ENCODE results near the gene TTC39B. TPM values are rescaled to one million over a fixed set of nuclear protein-coding genes. Genes with fewer than 3 reads are reported as not detected.
A peak's percentile ranks its signal among the peaks of the same experiment; 100 is the strongest.
"Not testable (repeated sequence)": the region's sequence is repeated elsewhere in the genome, so short reads cannot be mapped to it uniquely, and the experiment has no call there.

The TTC39B gene
- total and polyA plus RNA-seq, 5 donors = 1.00 to 3.8 (median 3.2) TPM

DNA sequence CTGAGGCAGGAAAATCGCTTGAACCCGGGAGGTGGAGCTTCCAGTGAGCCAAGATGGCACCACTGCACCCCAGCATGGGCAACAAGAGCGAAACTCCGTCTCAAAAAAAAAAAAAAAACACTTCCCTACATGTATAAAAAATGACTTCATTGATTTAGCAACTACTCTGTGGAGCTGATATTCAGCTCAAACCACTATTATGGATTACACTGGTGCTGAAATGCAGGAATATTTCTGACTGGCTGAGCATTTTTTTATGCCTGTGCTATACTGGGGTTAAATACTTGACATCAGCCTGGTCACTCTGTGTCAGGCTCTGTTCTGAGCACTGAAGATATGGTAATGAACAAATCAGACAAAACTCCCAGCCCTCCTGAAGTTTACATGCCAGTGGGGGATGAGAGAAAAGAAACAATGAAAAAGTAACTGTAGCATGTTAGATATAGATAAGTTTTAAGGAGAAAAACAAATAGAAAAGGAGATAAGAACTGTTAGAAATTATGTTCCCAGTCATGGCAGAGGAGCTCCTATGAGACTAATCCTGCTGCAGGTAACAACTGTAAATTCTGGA lies 22.6 kb upstream of the TTC39B start:
- WGBS = 85% methylated on average over 4 of the region's 4 CpGs
- ATAC-seq (no peak), DNase-seq (no peak)
- no peaks in the 10 kb centered on the region for H3K9me3 ChIP-seq (ENCODE audit: control insufficient read depth, low read length)
- intact Hi-C loops (cut with DNase I) = no loop called here
- no peak overlapping the region for H3K4me3 ChIP-seq (ENCODE audit: low read length)
- H3K27ac ChIP-seq (ENCODE audit: low read length) = no peak overlapping the region
- no peaks in the 10 kb centered on the region for H3K4me1 ChIP-seq (ENCODE audit: control insufficient read depth, insufficient read depth, low read length)
- H3K27me3 ChIP-seq (ENCODE audit: control insufficient read depth, insufficient read depth) = no peaks in the 10 kb centered on the region

- Histone ChIP-seq H3K27me3 (ENCODE audit: control insufficient read depth, insufficient read depth) (no peaks in the 10 kb centered on the region), H3K27ac (ENCODE audit: low read length) (no peak overlapping the region), H3K4me1 (ENCODE audit: control insufficient read depth, insufficient read depth, low read length) (no peaks in the 10 kb centered on the region), H3K9me3 (ENCODE audit: control insufficient read depth, low read length) (no peaks in the 10 kb centered on the region), H3K4me3 (ENCODE audit: low read length) (no peak overlapping the region)
- WGBS = 100% methylated on average over 1 of the region's 1 CpG
- DNase-seq (no peak), ATAC-seq (no peak)
- intact Hi-C loops (cut with DNase I) = no loop called here
Measured at GRCh38 chr9:15328946-15329345, 21.9 kb upstream of the TTC39B start.

GRCh38 chr9:15322695-15323094 lies 15.7 kb upstream of the TTC39B start:
- WGBS = 63% methylated on average over 3 of the region's 3 CpGs
- ATAC-seq; H3K4me1 ChIP-seq (ENCODE audit: control insufficient read depth, insufficient read depth, low read length); H3K27ac ChIP-seq (ENCODE audit: low read length); intact Hi-C loops (cut with DNase I); H3K27me3 ChIP-seq (ENCODE audit: control insufficient read depth, insufficient read depth); DNase-seq; H3K9me3 ChIP-seq (ENCODE audit: control insufficient read depth, low read length); H3K4me3 ChIP-seq (ENCODE audit: low read length): not testable (repeated sequence)

GRCh38 chr9:15319661-15320060 lies 12.6 kb upstream of the TTC39B start:
- not testable (repeated sequence) for ATAC-seq

DNA sequence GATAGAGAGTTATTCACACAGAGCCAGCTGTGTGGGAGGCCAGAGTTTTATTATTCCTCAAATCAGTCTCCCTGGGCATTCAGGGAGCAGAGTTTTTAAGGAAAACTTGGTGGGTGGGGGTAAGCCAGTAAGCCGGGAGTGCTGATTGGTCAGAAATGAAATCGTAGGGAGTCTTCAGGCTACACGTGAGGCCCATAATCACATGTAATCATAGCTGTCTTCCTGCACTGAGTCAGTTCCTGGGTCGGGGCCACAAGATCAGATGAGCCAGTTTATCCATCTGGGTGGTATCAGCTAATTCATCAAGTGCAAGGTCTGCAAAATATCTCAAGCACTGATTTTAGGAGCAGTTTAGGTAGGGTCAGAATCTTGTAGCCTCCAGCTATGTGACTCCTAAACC lies 10.8 kb upstream of the TTC39B start:
- no peaks in the 10 kb centered on the region for H3K27me3 ChIP-seq (ENCODE audit: control insufficient read depth, insufficient read depth)
- no peak for ATAC-seq
- 55% methylated on average over 4 of the region's 4 CpGs for WGBS
- intact Hi-C loops (cut with DNase I) = loop anchor here in 2 of 4 donors (10.0 kb wide), 2 partner anchors 97 to 107 kb away; partner anchors contain the start of gene SNAPC3 (in 1 of the 2)
- H3K27ac ChIP-seq (ENCODE audit: low read length) = no peak overlapping the region
- DNase-seq = no peak
- no peaks in the 10 kb centered on the region for H3K4me1 ChIP-seq (ENCODE audit: control insufficient read depth, insufficient read depth, low read length)
- no peaks in the 10 kb centered on the region for H3K9me3 ChIP-seq (ENCODE audit: control insufficient read depth, low read length)
- no peak overlapping the region for H3K4me3 ChIP-seq (ENCODE audit: low read length)

More at GRCh38 chr9:15319661-15320060, 12.6 kb upstream of the TTC39B start:
- not testable (repeated sequence) for H3K27ac ChIP-seq (ENCODE audit: low read length); H3K9me3 ChIP-seq (ENCODE audit: control insufficient read depth, low read length); H3K4me1 ChIP-seq (ENCODE audit: control insufficient read depth, insufficient read depth, low read length); H3K4me3 ChIP-seq (ENCODE audit: low read length); H3K27me3 ChIP-seq (ENCODE audit: control insufficient read depth, insufficient read depth); DNase-seq
- WGBS = 89% methylated on average over 9 of the region's 9 CpGs
- intact Hi-C loops (cut with DNase I) = loop anchor here in 2 of 4 donors (10.0 kb wide), 2 partner anchors 95 to 105 kb away; partner anchors contain the start of gene SNAPC3 (in 1 of the 2)

- DNase-seq (no peak), ATAC-seq (no peak)
- H3K27ac ChIP-seq (ENCODE audit: low read length) = no peak overlapping the region
- no peaks in the 10 kb centered on the region for H3K27me3 ChIP-seq (ENCODE audit: control insufficient read depth, insufficient read depth)
- no peak overlapping the region for H3K4me3 ChIP-seq (ENCODE audit: low read length)
- H3K4me1 ChIP-seq (ENCODE audit: control insufficient read depth, insufficient read depth, low read length) = no peaks in the 10 kb centered on the region
- WGBS = 83% methylated on average over 1 of the region's 1 CpG
- no peaks in the 10 kb centered on the region for H3K9me3 ChIP-seq (ENCODE audit: control insufficient read depth, low read length)
- intact Hi-C loops (cut with DNase I) = loop anchor here in 2 of 4 donors (10.0 kb wide), 2 partner anchors 103 to 113 kb away; partner anchors contain the start of gene SNAPC3 (in 1 of the 2)
Measured at GRCh38 chr9:15311607-15312006, 4.6 kb upstream of the TTC39B start.

GRCh38 chr9:15310107-15310850 lies 3.3 kb upstream of the TTC39B start:
- Histone ChIP-seq H3K27ac (ENCODE audit: low read length) (no peak overlapping the region), H3K4me1 (ENCODE audit: control insufficient read depth, insufficient read depth, low read length) (no peaks in the 10 kb centered on the region), H3K9me3 (ENCODE audit: control insufficient read depth, low read length) (no peaks in the 10 kb centered on the region), H3K27me3 (ENCODE audit: control insufficient read depth, insufficient read depth) (no peaks in the 10 kb centered on the region), H3K4me3 (ENCODE audit: low read length) (no peak overlapping the region)
- ATAC-seq (no peak), DNase-seq (no peak)
- WGBS = 57% methylated on average over 6 of the region's 6 CpGs
- intact Hi-C loops (cut with DNase I) = loop anchor here in 2 of 4 donors (10.0 kb wide), 2 partner anchors 105 to 115 kb away; partner anchors contain the start of gene SNAPC3 (in 1 of the 2)

- 78% methylated on average over 1 of the region's 1 CpG for WGBS
Measured at GRCh38 chr9:15308511-15308910, 1.5 kb upstream of the TTC39B start.

GRCh38 chr9:15307523-15307841 lies 466 bp upstream of the TTC39B start:
- no peak overlapping the region for H3K27ac ChIP-seq (ENCODE audit: low read length)
- peak overlapping the region; percentile 86 for H3K4me3 ChIP-seq (ENCODE audit: low read length)
- DNase-seq (no peak), ATAC-seq (no peak)
- H3K4me1 ChIP-seq (ENCODE audit: control insufficient read depth, insufficient read depth, low read length) = no peaks in the 10 kb centered on the region
- intact Hi-C loops (cut with DNase I) = no loop called here
- H3K27me3 ChIP-seq (ENCODE audit: control insufficient read depth, insufficient read depth) = no peaks in the 10 kb centered on the region
- no peaks in the 10 kb centered on the region for H3K9me3 ChIP-seq (ENCODE audit: control insufficient read depth, low read length)
- WGBS = 9% methylated on average over 12 of the region's 12 CpGs

More at GRCh38 chr9:15308511-15308910, 1.5 kb upstream of the TTC39B start:
- Histone ChIP-seq H3K4me3 (ENCODE audit: low read length) (no peak overlapping the region), H3K4me1 (ENCODE audit: control insufficient read depth, insufficient read depth, low read length) (no peaks in the 10 kb centered on the region), H3K9me3 (ENCODE audit: control insufficient read depth, low read length) (no peaks in the 10 kb centered on the region), H3K27ac (ENCODE audit: low read length) (no peak overlapping the region), H3K27me3 (ENCODE audit: control insufficient read depth, insufficient read depth) (no peaks in the 10 kb centered on the region)
- ATAC-seq (no peak), DNase-seq (no peak)
- intact Hi-C loops (cut with DNase I) = no loop called here

DNA sequence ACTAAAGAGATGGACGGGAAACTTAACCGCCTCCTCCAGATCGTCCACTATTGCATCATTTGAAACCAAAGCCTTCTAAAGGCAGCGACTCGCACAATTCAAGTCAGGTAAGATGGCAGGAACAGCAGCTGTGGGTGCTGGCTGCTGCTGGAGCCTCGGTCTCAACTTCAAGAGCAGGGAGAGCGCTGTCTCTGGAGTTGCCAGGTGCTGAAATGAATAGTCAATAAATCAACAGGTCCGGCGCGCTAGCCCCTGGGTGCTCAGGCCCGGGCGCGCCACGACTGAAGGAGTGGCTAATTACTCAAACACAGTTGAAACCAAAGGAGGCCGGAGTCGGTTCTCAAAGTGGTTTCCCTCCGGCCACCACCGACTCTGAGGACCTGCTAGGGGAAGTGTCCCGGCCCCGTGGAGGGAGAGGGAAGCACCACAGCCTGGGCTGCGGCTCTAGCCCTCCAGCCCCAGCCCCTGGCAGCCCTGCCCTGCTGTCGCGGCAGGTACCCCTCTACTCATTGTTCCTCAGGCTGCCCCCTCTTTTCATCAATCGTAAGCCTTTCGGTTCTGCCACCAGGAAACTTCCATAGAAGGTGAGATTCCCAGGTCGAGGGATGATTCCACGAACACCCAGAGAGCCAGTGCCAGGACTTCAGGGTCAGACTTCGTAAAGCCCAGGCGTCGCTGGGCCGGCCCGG lies 804 bp downstream of the TTC39B start:
- intact Hi-C loops (cut with DNase I) = no loop called here
- 6% methylated on average over 32 of the region's 32 CpGs for whole genome bisulfite sequencing
- peak overlapping the region; percentile 29 for H3K27ac ChIP-seq (ENCODE audit: low read length)
- peak; percentile 32 to 61 for ATAC-seq
- peak overlapping the region; percentile 86 for H3K4me3 ChIP-seq (ENCODE audit: low read length)
- no peaks in the 10 kb centered on the region for H3K27me3 ChIP-seq (ENCODE audit: control insufficient read depth, insufficient read depth)
- DNase-seq = peak; percentile 53 to 80 (median 74)
- H3K9me3 ChIP-seq (ENCODE audit: control insufficient read depth, low read length) = no peaks in the 10 kb centered on the region
- no peaks in the 10 kb centered on the region for H3K4me1 ChIP-seq (ENCODE audit: control insufficient read depth, insufficient read depth, low read length)

DNA sequence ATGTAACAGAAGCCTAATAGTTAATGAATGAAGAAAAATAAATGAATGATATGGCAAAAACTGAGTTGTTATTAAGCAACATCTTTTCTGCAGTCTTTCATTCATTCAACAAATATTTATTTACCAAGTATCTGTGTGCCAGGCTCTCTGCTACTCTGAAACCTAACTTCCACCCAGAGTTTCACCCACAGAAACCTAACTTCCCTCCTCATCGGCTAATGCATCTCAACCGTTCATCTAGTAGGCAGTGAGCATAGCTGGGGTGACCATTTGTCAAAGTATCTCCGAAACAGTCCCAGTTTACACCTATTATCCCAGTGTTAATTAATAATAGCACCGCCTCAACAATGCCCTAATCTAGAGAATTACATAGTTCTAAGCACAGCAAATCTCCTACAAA lies 1.5 kb downstream of the TTC39B start:
- peak overlapping the region; percentile 86 for H3K4me3 ChIP-seq (ENCODE audit: low read length)
- DNase-seq (no peak), ATAC-seq (no peak)
- H3K4me1 ChIP-seq (ENCODE audit: control insufficient read depth, insufficient read depth, low read length) = no peaks in the 10 kb centered on the region
- intact Hi-C loops (cut with DNase I) = no loop called here
- H3K27ac ChIP-seq (ENCODE audit: low read length) = no peak overlapping the region
- H3K27me3 ChIP-seq (ENCODE audit: control insufficient read depth, insufficient read depth) = no peaks in the 10 kb centered on the region
- no peaks in the 10 kb centered on the region for H3K9me3 ChIP-seq (ENCODE audit: control insufficient read depth, low read length)
- 80% methylated on average over 4 of the region's 4 CpGs for WGBS
